ENCODE results near the gene PPFIBP2. TPM values are rescaled to one million over a fixed set of nuclear protein-coding genes. Genes with fewer than 3 reads are reported as not detected.

Gene PPFIBP2
- total RNA-seq, 4 donors from 2014 or later: 8.0 to 26.5 (median 11.3) TPM

DNA sequence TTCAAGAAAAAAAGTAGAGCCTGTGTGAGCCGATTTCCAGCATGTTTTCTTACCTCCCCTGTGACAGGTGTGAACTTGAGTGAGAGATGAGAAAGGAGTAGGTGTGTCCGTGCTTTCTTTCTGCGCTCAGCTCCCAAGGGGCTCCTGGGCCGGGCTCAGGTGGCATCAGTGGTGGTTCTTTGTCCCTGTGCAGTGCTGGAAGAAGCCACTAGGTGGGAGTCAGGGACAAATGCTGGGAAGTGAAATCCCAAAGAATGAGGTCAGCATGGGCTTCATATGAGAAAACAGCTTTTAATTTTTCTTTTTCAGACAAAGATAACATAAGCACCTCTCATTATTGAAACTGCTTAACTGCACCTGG lies 57.8 kb downstream of the PPFIBP2 start:
- peak; percentile 57 for ATAC-seq
- H3K27me3 ChIP-seq: peaks cover 19% of the 10 kb centered on the region
- no peaks in the 10 kb centered on the region for H3K9me3 ChIP-seq
- peaks cover 0 to 30% (median 9%) of the 10 kb centered on the region in 3 donors for H3K4me1 ChIP-seq
- no peaks in the 10 kb centered on the region for H3K36me3 ChIP-seq
- 0 to 6% methylated on average over 4 of the region's 4 CpGs for WGBS, 2 donors (ENCODE audit: low coverage in 1 of 2)
- peak overlapping the region in 3 of 4 donors; percentile 33 to 54 (median 53) for H3K27ac ChIP-seq
- TF ChIP-seq, protein P1, sequence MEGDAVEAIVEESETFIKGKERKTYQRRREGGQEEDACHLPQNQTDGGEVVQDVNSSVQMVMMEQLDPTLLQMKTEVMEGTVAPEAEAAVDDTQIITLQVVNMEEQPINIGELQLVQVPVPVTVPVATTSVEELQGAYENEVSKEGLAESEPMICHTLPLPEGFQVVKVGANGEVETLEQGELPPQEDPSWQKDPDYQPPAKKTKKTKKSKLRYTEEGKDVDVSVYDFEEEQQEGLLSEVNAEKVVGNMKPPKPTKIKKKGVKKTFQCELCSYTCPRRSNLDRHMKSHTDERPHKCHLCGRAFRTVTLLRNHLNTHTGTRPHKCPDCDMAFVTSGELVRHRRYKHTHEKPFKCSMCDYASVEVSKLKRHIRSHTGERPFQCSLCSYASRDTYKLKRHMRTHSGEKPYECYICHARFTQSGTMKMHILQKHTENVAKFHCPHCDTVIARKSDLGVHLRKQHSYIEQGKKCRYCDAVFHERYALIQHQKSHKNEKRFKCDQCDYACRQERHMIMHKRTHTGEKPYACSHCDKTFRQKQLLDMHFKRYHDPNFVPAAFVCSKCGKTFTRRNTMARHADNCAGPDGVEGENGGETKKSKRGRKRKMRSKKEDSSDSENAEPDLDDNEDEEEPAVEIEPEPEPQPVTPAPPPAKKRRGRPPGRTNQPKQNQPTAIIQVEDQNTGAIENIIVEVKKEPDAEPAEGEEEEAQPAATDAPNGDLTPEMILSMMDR (IDR thresholded peaks at IDR 0.05): peak; percentile 75 to 93 (median 85)
- TF ChIP-seq EP300 (IDR thresholded peaks at IDR 0.05): no peak
- TF ChIP-seq POLR2A (IDR thresholded peaks at IDR 0.05): no peak
- peak; percentile 8 for TF ChIP-seq POLR2AphosphoS5 (IDR thresholded peaks at IDR 0.05)
- no peak overlapping the region for H3K4me3 ChIP-seq

DNA sequence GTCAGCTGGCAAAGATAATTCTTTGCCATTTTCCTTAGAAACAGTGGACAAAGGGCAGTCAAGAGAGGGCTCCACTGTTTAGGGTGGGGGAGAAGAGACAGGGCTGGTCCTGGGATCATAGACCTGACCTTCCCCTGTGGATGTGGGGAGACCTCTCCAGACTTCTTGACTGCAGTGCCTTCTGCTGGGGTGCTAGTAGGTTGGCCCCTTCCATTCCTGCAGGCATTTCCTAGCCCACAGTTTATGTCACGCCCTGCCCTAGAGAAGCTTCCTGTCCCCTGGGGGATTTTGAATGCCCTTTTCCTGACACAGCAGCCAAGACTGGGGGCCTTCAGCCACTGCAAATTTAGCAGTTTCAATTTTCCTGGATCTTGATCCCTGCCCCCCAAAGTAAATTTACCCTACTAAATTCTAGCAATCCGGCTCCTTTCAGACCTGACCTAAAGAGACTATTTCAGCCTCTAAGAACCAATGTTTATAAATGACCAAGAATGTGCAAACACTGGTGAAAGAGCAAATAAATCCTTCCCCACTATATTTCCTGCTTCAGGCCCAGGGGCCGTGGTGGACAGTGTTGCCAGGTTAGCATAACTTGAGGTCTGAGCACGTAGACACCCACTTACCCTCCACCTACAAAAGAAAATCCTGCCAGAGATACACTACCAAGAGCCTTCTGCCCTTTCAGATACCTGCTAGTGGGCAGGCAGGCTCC lies 58.4 kb downstream of the PPFIBP2 start:
- H3K4me3 ChIP-seq: no peak overlapping the region
- WGBS, 2 donors (ENCODE audit: low coverage in 1 of 2): 62 to 68% methylated on average over 4 of the region's 4 CpGs
- H3K36me3 ChIP-seq: no peaks in the 10 kb centered on the region
- TF ChIP-seq POLR2AphosphoS5 (IDR thresholded peaks at IDR 0.05) (no peak), EP300 (IDR thresholded peaks at IDR 0.05) (no peak), POLR2A (IDR thresholded peaks at IDR 0.05) (no peak)
- TF ChIP-seq, protein P1 (IDR thresholded peaks at IDR 0.05): no peak
- no peak for ATAC-seq
- H3K27me3 ChIP-seq: peaks cover 23% of the 10 kb centered on the region
- no peaks in the 10 kb centered on the region for H3K9me3 ChIP-seq
- peak overlapping the region in 3 of 4 donors; percentile 33 to 54 (median 53) for H3K27ac ChIP-seq
- peaks cover 0 to 35% (median 9%) of the 10 kb centered on the region in 3 donors for H3K4me1 ChIP-seq

DNA sequence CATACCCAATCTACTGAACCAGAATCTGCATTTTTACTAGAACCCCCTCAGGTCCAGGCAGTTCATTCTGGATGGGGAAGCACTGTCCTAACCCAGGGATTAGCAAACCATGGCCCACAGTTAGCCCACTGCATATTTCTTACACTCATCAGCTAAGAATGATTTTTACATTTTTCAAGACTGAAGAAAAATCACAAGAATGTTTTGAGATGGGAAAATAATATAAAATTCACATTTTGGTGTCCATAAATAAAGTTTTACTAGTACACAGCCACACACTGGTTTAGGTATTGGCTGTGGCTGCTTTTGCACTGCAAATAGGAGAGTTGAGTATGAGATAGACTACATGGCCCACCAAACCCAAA lies 59.4 kb downstream of the PPFIBP2 start:
- Histone ChIP-seq H3K4me1 (peaks cover 0 to 45% (median 11%) of the 10 kb centered on the region in 3 donors), H3K27me3 (peaks cover 23% of the 10 kb centered on the region), H3K27ac (no peak overlapping the region), H3K36me3 (no peaks in the 10 kb centered on the region), H3K4me3 (no peak overlapping the region), H3K9me3 (no peaks in the 10 kb centered on the region)
- ATAC-seq: no peak
- TF ChIP-seq, protein P1 (IDR thresholded peaks at IDR 0.05): no peak

DNA sequence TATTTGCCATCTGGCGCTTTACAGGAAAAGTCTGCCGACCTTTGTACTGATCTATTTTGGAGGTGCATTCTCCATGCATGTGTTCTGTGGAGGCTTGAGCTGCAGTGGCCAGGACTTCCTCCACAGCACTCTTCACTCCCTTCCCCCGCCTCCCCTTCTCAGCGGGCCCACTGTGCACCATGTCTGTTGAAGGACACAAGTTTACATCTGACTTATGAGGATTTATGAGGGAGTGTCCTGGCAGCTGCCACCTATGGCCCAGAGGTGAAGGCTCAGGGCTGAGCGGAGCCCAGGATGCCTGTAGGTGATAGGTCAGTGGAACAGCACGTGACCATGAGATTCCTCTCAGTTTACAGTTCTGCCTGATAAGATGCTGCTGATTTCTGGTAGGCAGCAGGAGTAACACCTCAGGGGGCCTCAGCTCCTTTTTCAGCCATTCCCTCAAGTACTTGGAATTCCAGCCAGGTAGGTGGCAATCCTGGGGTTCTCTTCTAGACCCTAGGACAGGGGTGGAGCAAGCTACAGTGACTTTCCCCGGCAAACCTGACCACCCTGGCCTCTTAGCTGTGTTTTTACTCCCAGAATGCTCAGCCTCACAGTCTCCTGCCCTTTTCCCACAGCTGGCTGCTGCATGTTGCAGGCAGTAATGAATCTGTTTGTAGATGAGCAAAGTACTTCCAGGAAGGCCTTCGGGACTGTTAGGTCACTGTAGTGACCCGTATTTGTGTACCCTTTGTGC lies 59.9 kb downstream of the PPFIBP2 start:
- Histone ChIP-seq H3K4me3 (no peak overlapping the region), H3K4me1 (peaks cover 0 to 51% (median 13%) of the 10 kb centered on the region in 3 donors), H3K9me3 (no peaks in the 10 kb centered on the region), H3K27me3 (peaks cover 23% of the 10 kb centered on the region), H3K36me3 (no peaks in the 10 kb centered on the region), H3K27ac (no peak overlapping the region)
- no peak for ATAC-seq
- TF ChIP-seq POLR2AphosphoS5 (IDR thresholded peaks at IDR 0.05): no peak
- TF ChIP-seq POLR2A (IDR thresholded peaks at IDR 0.05): no peak
- TF ChIP-seq, protein P1 (IDR thresholded peaks at IDR 0.05): no peak
- TF ChIP-seq EP300 (IDR thresholded peaks at IDR 0.05): no peak
- WGBS, 2 donors (ENCODE audit: low coverage in 1 of 2): 56 to 57% methylated on average over 1 of the region's 9 CpGs
